Upper lobe of left lung (tissue), 4 donors: Measurements from ENCODE around the gene SSBP3.

Experiments
- EP300 ChIP-seq, 4 donors: sonication (generic); formaldehyde crosslinking; IDR thresholded peaks; one replicate each; pipeline ENCODE4 v1.5.1; 2017; ENCODE audit warnings: antibody characterized with exemption in 4 of 4, control low read depth in 2 of 4
- POLR2A ChIP-seq, 4 donors: fragments of 450-650 bp; IDR thresholded peaks; one replicate each; pipeline ENCODE4 v1.5.1; 2016 to 2017; ENCODE audit warnings: antibody characterized with exemption in 4 of 4, mild to moderate bottlenecking in 2 of 4

GRCh38 chr1:54221113-54221834 is 184.9 kb downstream of the SSBP3 start:
- TF ChIP-seq POLR2A (IDR thresholded peaks at IDR 0.05) (no peak), EP300 (IDR thresholded peaks at IDR 0.05) (no peak)
